Stimulated activated effector memory CD8-positive, alpha-beta T cell treated with anti-CD3 and anti-CD28 coated beads, Interleukin-12 subunit alpha, Interleukin-12 subunit beta, amount 100 ng/mL, for 72 hours (primary cell): ENCODE measurements around the gene GAPDH.
A peak's percentile ranks its signal among the peaks of the same experiment; 100 is the strongest.
"Not testable (repeated sequence)": the region's sequence is repeated elsewhere in the genome, so short reads cannot be mapped to it uniquely, and the experiment has no call there.

Source experiments
- ATAC-seq: fragments of 150-1000 bp; cut with Tn5 transposase; 2 replicates; pipeline ENCODE4 v1.10.0; 2021
- DNase-seq, 2 donors: peaks; one replicate each; pipeline ENCODE4 v3.0.0; 2021 to 2022; ENCODE audit warnings: low spot score in 2 of 2
- H3K27ac Mint-ChIP-seq: one replicate; pipeline ENCODE4 v1.8.0; 2022; ENCODE audit warnings: mild to moderate bottlenecking, mixed read lengths
- H3K36me3 Mint-ChIP-seq: one replicate; pipeline ENCODE4 v1.8.0; 2022; ENCODE audit warnings: mild to moderate bottlenecking, mixed read lengths
- H3K4me1 Mint-ChIP-seq: one replicate; pipeline ENCODE4 v1.8.0; 2022; ENCODE audit warnings: mixed read lengths
- H3K4me3 Mint-ChIP-seq: one replicate; pipeline ENCODE4 v1.8.0; 2022; ENCODE audit warnings: mild to moderate bottlenecking, mixed read lengths
- H3K9me3 Mint-ChIP-seq: one replicate; pipeline ENCODE4 v1.8.0; 2022; ENCODE audit warnings: mixed read lengths

Gene GAPDH

GRCh38 chr12:6535960-6536847, 1.9 kb downstream of the GAPDH start:
- Mint-ChIP-seq H3K4me1 (peaks cover 76% of the 10 kb centered on the region), H3K9me3 (no peaks in the 10 kb centered on the region), H3K36me3 (peaks cover 100% of the 10 kb centered on the region), H3K27ac (peak overlapping the region; percentile 100), H3K4me3 (peak overlapping the region; percentile 99)
- DNase-seq (peak in 1 of 2 donors; percentile 60), ATAC-seq (no peak)

- no peak for ATAC-seq
- peak overlapping the region; percentile 99 for H3K4me3 Mint-ChIP-seq
- H3K9me3 Mint-ChIP-seq = no peaks in the 10 kb centered on the region
- DNase-seq = peak in 1 of 2 donors; percentile 63
- H3K27ac Mint-ChIP-seq = peak overlapping the region; percentile 100
- peaks cover 71% of the 10 kb centered on the region for H3K4me1 Mint-ChIP-seq
- peaks cover 94% of the 10 kb centered on the region for H3K36me3 Mint-ChIP-seq
Observed at GRCh38 chr12:6536894-6537579, 2.7 kb downstream of the GAPDH start.

GRCh38 chr12:6537580-6538419, 3.5 kb downstream of the GAPDH start:
- Mint-ChIP-seq H3K36me3 (peaks cover 90% of the 10 kb centered on the region), H3K4me1 (peaks cover 69% of the 10 kb centered on the region), H3K4me3 (peak overlapping the region; percentile 99), H3K27ac (peak overlapping the region; percentile 100)
- peak; percentile 70 to 91 for DNase-seq
- ATAC-seq = peak; percentile 5
- not testable (repeated sequence) for H3K9me3 Mint-ChIP-seq

GRCh38 chr12:6538420-6539313, 4.3 kb downstream of the GAPDH start:
- no peak for ATAC-seq
- peak overlapping the region; percentile 99 for H3K4me3 Mint-ChIP-seq
- H3K36me3 Mint-ChIP-seq = peaks cover 82% of the 10 kb centered on the region
- peaks cover 61% of the 10 kb centered on the region for H3K4me1 Mint-ChIP-seq
- peak overlapping the region; percentile 100 for H3K27ac Mint-ChIP-seq
- H3K9me3 Mint-ChIP-seq = no peaks in the 10 kb centered on the region
- peak; percentile 20 to 57 for DNase-seq

GRCh38 chr12:6539314-6539682, 5.0 kb downstream of the GAPDH start:
- Mint-ChIP-seq H3K4me1 (peaks cover 56% of the 10 kb centered on the region), H3K27ac (peak overlapping the region; percentile 81), H3K9me3 (no peaks in the 10 kb centered on the region), H3K4me3 (peak overlapping the region; percentile 53), H3K36me3 (peaks cover 78% of the 10 kb centered on the region)
- DNase-seq (no peak), ATAC-seq (no peak)

- DNase-seq (peak in 1 of 2 donors; percentile 55), ATAC-seq (no peak)
- Mint-ChIP-seq H3K4me1 (peaks cover 55% of the 10 kb centered on the region), H3K27ac (peak overlapping the region; percentile 81), H3K36me3 (peaks cover 78% of the 10 kb centered on the region), H3K4me3 (peak overlapping the region; percentile 53), H3K9me3 (no peaks in the 10 kb centered on the region)
Observed at GRCh38 chr12:6539707-6540134, 5.4 kb downstream of the GAPDH start.

GRCh38 chr12:6540181-6540877, 6.0 kb downstream of the GAPDH start:
- Mint-ChIP-seq H3K36me3 (peaks cover 78% of the 10 kb centered on the region), H3K4me1 (peaks cover 51% of the 10 kb centered on the region), H3K4me3 (peak overlapping the region; percentile 53), H3K9me3 (no peaks in the 10 kb centered on the region), H3K27ac (peak overlapping the region; percentile 81)
- peak; percentile 7 for ATAC-seq
- DNase-seq = peak in 1 of 2 donors; percentile 61

- no peak overlapping the region for H3K4me3 Mint-ChIP-seq
- H3K36me3 Mint-ChIP-seq = peaks cover 78% of the 10 kb centered on the region
- H3K4me1 Mint-ChIP-seq = peaks cover 41% of the 10 kb centered on the region
- ATAC-seq (no peak), DNase-seq (no peak)
- H3K9me3 Mint-ChIP-seq = no peaks in the 10 kb centered on the region
- peak overlapping the region; percentile 75 for H3K27ac Mint-ChIP-seq
Observed at GRCh38 chr12:6541371-6542165, 7.3 kb downstream of the GAPDH start.

- ATAC-seq (no peak), DNase-seq (no peak)
- Mint-ChIP-seq H3K4me1 (peaks cover 32% of the 10 kb centered on the region), H3K9me3 (no peaks in the 10 kb centered on the region), H3K36me3 (peaks cover 78% of the 10 kb centered on the region), H3K4me3 (no peak overlapping the region), H3K27ac (peak overlapping the region; percentile 75)
Observed at GRCh38 chr12:6542209-6543009, 8.1 kb downstream of the GAPDH start.

- H3K27ac Mint-ChIP-seq = no peak overlapping the region
- DNase-seq (no peak), ATAC-seq (no peak)
- no peak overlapping the region for H3K4me3 Mint-ChIP-seq
- peaks cover 71% of the 10 kb centered on the region for H3K36me3 Mint-ChIP-seq
- peaks cover 15% of the 10 kb centered on the region for H3K4me1 Mint-ChIP-seq
- no peaks in the 10 kb centered on the region for H3K9me3 Mint-ChIP-seq
Observed at GRCh38 chr12:6546016-6546415, 11.7 kb downstream of the GAPDH start.

GRCh38 chr12:6547566-6547965, 13.2 kb downstream of the GAPDH start:
- ATAC-seq (no peak), DNase-seq (no peak)
- Mint-ChIP-seq H3K4me1 (peaks cover 23% of the 10 kb centered on the region), H3K27ac (peak overlapping the region; percentile 23), H3K4me3 (no peak overlapping the region), H3K9me3 (no peaks in the 10 kb centered on the region), H3K36me3 (peaks cover 70% of the 10 kb centered on the region)

- Mint-ChIP-seq H3K9me3 (no peaks in the 10 kb centered on the region), H3K4me1 (peaks cover 26% of the 10 kb centered on the region), H3K4me3 (no peak overlapping the region), H3K27ac (no peak overlapping the region), H3K36me3 (peaks cover 74% of the 10 kb centered on the region)
- ATAC-seq = no peak
- DNase-seq = no peak
Observed at GRCh38 chr12:6547987-6548386, 13.7 kb downstream of the GAPDH start.
